NOMO-1 (cell line): ENCODE results near the gene PPP1R13B.

Source experiments
- DNase-seq, 2 experiments: peaks; one replicate each; lab custom pipeline; 2025; ENCODE audit not compliant: unreplicated experiment in 2 of 2; lab: John Stamatoyannopoulos, UW

PPP1R13B gene

GRCh38 chr14:103734081-103734888, 113.1 kb downstream of the PPP1R13B start:
- DNase-seq, result no peak

GRCh38 chr14:103733651-103734050, 113.7 kb downstream of the PPP1R13B start:
- no peak for DNase-seq

GRCh38 chr14:103732868-103733620, 114.3 kb downstream of the PPP1R13B start:
- no peak for DNase-seq

GRCh38 chr14:103731916-103732867, 115.2 kb downstream of the PPP1R13B start:
- no peak for DNase-seq

- no peak for DNase-seq
Observed at GRCh38 chr14:103731481-103731880, 115.9 kb downstream of the PPP1R13B start.

GRCh38 chr14:103730490-103731035, 116.8 kb downstream of the PPP1R13B start:
- DNase-seq, result no peak

- no peak for DNase-seq
Observed at GRCh38 chr14:103729496-103730448, 117.6 kb downstream of the PPP1R13B start.

- DNase-seq, result no peak
Observed at GRCh38 chr14:103728721-103729120, 118.7 kb downstream of the PPP1R13B start.

GRCh38 chr14:103728141-103728540, 119.2 kb downstream of the PPP1R13B start:
- no peak for DNase-seq

- no peak for DNase-seq
Observed at GRCh38 chr14:103727313-103727980, 119.9 kb downstream of the PPP1R13B start.

GRCh38 chr14:103726474-103726873, 120.9 kb downstream of the PPP1R13B start:
- no peak for DNase-seq

- DNase-seq, result no peak
Observed at GRCh38 chr14:103725739-103726395, 121.5 kb downstream of the PPP1R13B start.

- no peak for DNase-seq
Observed at GRCh38 chr14:103725001-103725682, 122.2 kb downstream of the PPP1R13B start.

GRCh38 chr14:103724116-103724515, 123.3 kb downstream of the PPP1R13B start:
- no peak for DNase-seq

GRCh38 chr14:103723748-103724081, 123.7 kb downstream of the PPP1R13B start:
- DNase-seq, result no peak

- DNase-seq, result no peak
Observed at GRCh38 chr14:103721334-103722120, 125.8 kb downstream of the PPP1R13B start.

- no peak for DNase-seq
Observed at GRCh38 chr14:103719751-103720150, 127.6 kb downstream of the PPP1R13B start.
